HG02623 (cell line): ENCODE results near the gene C15orf61.

Experiments used
- ATAC-seq: cut with Tn5 transposase; IDR thresholded peaks from one replicate; pipeline ENCODE4 v1.9.1; 2021; ENCODE audit warnings: moderate library complexity; ENCODE audit not compliant: unreplicated experiment

Gene C15orf61

DNA sequence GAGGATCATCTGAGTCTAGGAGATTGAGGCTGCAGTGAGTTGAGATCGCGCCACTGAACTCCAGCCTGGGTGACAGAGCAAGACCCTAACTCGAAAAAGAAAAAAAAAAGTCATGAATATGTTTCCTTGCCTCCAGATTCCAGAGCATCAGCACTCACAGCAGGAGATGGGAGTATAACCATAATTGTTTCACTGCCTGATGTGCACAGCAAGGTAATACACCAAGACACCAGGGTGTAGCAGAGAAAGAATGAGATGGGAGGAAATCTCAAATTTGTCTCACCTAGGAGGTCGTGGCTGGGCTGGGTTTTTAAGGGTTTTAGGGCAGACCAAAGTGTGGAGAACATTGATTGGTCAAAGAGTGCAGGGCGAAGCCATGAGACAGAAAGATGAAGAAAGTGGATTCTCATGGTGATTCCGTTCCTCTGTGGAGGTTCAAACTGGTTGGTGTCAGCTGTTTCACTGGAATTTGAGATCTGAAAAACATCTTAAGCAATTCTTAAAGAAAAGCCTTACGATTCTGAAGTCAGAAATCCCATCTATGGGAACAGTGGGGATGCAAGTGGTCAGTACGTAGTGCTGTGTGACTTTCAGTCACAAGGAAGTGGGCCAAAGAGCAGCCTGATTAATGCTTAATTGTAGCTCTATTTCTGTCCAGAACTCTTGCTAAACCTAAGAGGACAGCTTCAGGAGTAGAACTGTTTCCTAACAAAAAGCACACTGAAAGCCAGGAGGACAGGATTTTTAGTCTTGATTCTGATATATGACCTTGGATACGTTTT lies 7.8 kb upstream of the C15orf61 start:
- ATAC-seq = no peak

DNA sequence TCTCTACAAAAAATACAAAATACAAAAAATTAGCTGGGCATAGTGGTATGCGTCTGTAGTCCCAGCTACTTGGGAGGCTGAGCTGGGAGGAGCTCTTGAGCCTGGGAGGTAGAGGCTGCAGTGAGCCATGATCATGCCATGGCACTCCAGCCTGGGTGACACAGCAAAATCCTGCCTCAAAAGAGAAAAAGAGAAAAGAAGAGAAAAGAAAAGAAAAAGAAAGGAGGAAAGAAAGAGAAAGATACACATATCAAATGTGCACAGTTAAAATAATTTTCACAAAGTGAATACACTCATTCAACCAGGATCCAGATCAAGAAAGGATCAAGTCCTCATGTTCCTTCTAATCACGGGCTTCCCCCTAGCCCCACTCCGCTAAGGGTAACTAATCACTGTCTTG lies 5.8 kb upstream of the C15orf61 start:
- no peak for ATAC-seq

DNA sequence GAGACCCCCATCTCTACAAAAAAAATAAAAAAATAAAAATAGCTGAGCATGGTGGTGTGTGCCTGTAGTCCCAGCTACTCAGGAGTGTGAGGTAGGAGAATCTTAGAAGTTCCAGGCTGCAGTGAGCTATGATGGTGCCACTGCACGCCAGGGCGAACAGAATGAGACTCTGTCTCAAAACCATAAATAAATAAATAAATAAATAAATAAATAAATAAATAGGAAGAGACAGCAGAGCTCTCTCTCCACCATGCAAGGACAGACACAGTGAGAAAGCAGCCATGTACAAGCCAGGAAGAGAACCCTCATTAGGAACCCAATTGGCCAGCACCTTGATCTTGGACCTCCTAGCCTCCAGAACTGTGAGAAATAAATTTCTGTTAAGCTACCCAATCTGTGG lies 5.4 kb upstream of the C15orf61 start:
- ATAC-seq = no peak

DNA sequence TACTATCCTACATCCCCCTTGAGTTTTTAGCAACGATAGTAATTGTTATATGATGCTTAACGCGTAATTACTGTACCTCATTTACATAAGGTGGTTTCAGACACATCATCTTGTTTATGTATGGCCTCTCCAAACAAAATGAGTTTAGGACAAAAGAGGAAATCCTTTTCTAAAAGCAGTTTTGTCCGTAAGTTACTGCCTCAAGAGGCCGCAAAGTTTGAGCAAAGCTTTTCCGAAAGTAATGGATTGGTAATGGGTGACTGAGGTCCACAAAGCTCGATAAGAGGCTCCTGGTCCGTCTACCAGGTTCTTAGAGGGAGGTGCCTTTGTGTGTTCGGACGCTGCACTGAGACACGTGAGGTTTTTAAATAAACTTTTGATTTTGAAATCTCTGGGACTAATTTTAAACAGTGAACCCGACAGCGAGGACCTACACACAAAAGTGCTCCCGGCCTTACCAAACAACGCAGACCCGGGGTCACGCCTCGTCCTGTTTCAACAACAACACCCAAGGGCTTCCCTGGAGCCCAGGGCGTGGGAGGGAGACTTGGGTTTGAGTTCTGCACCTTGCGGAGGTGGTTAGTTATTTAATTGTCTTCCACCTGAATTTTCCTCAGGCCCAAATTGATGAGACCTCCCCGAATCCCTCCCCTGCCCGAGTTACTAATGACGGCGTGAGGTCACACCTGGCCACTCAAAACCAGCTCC lies 456 bp upstream of the C15orf61 start:
- ATAC-seq = no peak

DNA sequence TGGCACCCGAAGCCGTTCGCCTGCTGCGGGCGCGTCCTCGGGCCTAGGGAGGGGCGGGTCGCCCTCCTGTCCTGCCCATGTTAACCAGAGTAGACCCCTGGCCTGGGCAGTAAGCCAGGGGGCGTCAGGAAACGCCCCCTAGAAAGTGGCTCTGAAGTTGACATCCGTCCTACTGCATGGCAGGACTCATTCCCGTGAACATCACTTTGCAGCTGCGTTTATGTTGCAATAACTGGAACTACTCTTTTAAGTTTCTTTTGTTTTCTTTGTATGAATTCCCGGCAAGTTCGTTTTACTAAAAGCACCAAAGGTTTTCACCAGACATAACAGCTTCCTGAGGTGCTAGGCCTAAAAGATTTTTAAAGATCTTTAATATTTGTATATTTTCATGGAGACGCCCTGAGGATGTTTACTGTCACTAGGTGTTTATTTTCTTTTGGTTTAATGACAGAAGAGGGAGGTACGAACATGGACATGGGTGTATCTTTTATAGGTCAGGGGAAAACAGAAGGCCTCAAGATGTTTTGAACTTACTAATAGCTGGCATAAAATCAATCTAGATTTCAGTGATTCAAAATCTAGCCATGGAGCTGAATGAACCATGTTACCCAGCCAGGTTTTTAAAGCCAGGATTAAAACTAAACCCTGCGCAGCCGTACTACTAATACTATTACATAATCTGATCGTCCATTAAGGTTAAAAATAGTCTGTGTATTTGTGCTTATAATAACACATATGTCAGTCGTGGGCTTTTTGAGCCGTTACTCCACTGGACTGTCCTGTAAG lies 1.0 kb downstream of the C15orf61 start:
- ATAC-seq = peak; percentile 17

DNA sequence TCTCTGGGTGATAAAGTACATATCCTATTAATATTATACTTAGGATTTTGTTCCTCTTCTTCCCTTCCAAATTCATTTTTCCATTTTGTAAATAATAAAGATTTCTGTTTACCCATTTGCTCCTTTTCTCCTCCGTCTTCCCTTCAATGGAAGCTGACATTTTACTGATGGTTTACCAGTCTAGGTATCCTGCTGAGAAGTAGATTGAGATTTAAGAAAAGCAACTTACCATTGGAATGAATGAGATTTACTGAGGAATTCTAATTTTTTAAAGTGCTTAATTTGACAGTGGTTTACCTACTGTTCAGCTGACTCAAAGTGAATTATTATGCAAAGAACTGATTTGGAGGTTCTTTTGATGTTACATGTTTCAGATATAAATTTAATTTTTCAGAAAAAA lies 2.4 kb downstream of the C15orf61 start:
- no peak for ATAC-seq

DNA sequence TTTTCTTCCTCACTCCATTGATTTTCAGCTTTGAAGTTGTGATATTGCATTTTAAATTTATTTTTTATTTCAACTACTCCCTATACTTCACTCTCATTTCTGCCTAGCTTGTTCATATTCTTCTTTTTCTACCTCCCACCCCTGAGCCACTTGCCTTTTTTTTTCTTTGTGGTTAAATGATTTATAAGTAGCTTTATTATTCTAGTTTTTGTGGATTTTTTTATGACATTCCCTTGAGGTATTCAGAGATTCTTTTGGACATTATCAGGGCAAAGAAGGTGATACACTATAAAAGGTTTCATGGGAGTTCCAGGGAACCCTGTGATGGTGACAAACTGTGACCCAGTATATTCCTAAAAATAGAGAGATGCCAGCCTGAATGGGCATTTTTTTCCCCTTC lies 3.3 kb downstream of the C15orf61 start:
- ATAC-seq = no peak

DNA sequence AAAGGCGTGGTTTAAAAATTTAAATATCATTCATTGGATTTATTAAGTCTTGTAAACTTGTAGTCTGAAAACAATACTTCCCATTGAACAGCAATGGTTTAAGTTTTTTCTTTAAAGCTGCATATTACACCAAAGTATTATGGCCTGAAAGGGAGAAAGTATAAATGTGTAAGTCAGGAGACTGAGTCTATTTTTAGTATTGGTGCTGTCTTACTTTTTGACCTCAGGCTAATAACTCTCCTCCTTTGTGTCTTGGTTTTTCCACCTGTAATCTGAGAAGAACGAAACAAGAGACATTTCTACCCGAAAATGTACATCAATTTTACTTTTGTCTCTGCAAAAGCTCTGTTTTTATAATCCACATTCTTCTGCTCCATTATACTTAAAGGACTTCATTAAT lies 7.6 kb downstream of the C15orf61 start:
- ATAC-seq = no peak

DNA sequence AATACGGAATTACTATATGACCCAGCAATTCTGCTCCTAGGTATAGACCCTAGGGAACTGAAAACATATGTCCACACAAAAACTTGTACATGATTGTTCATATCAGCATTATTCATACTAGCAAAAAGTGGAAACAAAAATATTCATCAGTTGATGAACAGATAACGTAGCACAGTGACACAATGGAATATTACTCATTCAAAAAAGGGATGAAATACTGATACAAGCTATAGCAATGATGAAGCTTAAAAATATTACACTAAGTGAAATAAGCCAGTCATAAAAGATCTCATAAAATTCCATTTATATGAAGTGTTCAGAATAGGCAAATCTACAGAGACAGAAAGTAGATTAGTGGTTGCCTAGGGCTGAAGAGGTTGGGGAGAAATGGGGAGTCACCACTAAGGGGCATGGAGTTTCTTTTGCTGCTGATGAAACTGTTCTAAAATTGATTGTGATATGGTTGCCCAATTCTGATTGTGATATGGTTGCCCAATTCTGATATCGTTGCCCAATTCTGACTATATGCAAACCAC lies 10.5 kb downstream of the C15orf61 start:
- ATAC-seq = no peak

DNA sequence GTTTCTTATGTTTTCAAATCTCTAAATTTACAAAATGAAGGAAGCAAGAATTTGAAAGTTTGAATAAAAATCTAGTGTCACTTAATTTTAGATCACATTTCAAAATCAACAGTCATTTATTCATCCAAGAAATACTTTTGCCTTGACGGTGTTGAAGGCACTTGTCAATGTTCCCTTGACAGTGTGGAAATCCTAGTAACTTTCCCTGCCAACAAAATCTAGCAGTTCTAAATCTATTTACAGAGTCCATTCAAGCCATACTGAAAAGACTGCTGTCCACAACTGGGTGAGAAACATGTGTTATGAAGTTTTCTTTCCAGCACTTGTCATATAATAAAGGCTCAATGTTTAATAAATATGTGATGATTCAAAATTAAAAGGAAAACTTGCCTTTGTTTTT lies 12.9 kb downstream of the C15orf61 start:
- ATAC-seq = no peak

DNA sequence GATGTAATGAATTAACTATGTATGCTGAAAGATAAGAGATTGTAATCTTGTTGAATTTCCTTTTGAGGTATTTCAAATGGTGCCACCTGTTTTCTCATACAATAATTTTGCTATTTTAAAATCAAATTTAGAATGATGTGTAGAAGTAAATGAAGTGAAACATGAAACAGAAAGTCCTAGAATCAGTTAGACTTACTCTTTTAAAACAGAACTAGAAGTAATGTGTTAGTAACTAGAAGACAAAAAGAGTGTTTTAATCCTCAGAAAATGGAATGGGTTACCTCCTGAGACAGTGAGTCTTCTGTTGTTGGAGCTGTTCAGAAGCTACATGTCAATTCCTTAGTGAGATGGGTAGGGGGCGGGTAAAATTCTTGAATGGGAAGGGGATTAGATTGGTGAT lies 13.4 kb downstream of the C15orf61 start:
- no peak for ATAC-seq

DNA sequence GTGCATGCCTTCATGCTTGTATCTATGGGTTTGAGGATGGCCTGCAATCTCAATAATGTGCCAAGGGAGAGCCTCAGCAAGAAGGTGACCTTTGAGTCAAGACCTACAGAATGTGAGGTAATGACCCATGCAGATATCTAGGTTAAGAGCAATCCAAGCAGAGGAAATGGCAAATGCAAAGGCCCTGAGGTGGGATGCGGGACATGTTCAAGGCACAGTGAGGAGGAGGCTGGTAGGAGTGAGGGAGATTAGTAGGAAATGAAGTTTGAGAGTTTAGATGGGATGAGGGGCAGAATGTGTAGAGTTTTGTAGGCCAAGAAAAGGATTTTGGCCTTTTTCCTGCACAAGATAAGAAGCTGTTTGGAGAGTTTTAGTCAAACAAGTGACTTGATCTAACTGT lies 16.8 kb downstream of the C15orf61 start:
- no peak for ATAC-seq

DNA sequence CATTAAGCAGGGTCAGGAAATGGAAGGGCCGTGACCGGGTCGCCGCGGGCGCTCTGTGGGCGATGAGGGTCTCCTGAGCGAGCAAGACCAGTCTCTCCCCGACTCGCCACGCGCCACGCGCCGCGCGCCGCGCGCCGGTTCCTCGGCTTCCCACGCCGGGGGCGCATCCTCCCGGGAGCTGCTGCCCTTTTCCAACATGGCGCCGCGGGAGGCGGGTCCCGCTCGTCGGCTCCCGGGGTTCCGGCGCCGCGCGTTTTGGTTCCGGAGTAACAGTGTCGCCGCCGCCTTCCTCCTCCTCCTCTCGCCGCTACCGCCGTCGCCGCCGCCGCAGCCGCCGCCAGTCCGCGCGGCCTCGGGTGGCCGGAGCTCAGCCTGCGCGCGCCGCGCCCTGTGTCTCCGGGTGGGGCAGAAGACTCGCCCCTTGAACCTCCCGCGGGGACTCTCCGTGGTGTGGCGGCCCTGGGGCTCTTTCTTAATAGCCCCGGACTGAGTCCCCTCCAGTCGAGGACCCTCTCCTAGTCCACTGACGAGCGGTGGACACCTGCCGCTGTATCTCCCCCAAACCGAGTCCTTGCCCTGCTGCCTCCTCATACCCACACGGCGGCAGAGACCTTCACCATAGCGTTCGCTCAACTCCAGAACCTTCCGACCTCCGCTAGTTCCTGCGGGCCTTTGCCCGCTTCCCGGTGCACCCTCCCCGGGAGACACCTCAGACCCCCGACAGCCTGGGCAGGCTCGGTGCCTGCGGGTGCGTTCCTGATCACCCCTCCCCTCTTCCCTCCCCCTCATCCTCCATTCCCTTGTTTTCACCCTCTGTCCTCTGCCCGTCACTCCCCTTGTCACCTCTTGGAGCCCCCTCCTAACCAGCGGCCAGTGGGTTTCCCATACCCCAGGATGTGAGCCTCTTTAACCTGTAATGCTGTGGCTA lies 21.8 kb downstream of the C15orf61 start, which contains the start of gene MAP2K5:
Gene MAP2K5, plus strand, starts transcription at position 284 of the 928 bp plus-strand sequence. Its CDS starts 633 bp downstream, at position 917.
- ATAC-seq = peak; percentile 46

DNA sequence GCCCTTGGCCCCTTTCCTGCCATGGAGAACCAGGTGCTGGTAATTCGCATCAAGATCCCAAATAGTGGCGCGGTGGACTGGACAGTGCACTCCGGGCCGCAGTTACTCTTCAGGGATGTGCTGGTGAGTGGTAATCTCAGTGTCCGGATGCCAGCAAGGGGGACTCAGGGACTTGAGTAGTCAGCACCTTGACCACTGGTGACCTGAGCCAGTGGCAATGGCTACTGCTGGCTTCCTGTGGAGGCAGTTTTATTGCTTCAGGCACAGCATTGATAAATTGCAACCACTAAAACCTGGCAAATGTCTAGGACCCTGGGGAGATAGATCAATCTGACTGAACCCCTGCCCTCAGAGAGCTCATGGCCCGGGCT lies 22.4 kb downstream of the C15orf61 start:
- ATAC-seq = no peak

DNA sequence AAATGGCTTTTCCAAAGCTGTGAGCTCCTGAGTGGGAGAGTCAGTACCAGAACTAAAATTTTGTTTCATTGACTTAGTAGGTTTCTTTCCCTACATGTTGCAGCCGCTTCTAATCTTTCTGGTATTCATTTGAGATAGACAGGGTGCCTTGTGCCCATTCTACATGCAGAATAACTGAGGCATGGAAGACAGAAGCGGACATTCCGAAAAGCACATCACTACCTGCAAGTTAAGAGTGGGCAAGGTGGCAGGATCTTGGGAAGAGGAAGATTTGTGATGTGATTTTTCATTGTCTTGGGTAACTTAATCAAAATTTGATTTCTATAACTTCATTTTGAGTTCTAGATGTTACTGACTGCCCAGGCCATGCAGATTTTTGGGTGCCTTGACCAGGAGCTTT lies 23.5 kb downstream of the C15orf61 start:
- ATAC-seq = no peak

DNA sequence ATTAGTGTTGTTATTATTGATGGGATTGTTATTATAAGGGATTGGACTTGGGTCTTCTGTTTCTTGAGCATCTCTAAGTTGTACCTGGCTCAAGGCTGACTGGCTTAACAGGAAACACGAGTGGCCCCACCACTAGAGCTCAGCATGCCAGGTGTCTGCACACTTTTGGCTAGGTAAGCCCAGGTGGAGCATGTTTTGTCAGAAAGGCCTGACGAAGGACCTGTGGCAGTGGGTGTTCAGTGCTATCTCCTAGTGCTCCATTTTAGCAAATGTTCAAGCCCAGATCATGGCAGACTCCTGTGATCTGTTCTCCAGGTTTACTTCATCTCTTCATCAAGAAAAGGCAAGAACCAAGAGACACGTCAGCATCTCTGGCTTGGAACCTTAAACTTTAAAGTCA lies 24.9 kb downstream of the C15orf61 start:
- ATAC-seq = no peak

DNA sequence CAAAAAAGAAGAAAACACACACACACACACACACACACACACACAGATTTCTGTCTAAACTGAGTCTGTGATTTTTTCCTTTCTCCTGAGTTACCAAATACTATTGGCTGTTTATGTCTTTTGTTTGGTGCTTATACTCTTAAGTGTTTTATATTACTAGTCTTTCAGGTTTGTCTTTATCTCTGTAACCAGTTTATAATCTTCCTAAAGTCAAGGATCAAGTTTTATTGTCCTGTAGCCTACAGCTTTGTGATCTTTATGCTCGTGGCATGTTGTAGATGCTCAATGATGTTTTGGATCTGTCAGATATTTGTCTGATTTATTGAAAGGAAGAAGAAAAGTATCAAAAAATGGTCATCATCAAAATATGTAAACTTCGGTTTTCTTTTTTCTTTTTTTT lies 26.1 kb downstream of the C15orf61 start:
- no peak for ATAC-seq

DNA sequence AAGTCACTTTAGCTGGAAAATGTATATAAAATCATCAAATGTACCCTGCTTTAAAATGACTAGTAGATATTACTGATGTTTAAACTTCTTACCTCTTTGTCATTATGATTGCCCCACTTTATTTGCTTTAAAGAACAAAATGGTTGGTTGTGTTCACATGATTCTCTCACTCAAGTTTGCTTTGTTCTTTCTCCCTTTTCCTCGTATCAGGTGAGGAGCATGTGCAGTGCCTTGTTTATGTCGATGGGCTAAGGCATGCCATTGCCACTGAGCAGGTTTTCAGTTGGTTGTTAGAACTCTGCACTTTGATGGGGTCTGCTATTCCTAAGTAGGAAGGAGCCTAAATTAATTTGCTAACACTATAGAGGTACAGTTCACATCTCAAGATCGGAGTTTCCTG lies 26.9 kb downstream of the C15orf61 start:
- no peak for ATAC-seq

DNA sequence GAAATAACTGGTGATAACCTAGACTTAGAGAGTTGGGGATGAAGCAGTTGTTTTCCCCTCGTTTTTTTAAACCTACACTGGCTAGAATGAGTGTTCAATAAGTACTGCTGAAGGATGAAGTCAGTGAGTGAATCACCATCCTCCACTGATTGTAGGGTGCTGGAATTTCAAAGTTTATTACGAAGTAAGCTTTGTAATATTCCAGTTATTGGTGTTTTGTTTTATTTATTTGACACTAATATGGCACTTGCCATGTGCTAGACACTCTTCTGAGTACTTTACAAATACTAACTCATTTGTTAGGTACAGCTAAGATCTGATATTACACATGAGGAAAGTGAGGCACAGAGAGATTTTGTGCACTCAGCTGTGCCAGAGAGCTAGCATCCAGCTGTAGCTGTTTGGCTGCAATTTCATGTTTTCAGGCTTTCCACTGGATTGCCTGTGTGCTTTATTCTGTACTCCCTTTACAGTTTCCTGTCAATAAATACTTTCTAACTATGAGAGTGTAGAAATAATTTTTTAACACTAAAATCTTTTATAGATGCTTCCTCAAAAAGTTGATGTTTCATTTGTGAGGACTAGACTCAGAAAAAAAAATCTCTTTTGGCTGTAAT lies 27.4 kb downstream of the C15orf61 start:
- no peak for ATAC-seq
